Heart left ventricle (tissue), 16 donors: ENCODE results near the gene SERPINE1. TPM values are rescaled to one million over a fixed set of nuclear protein-coding genes. Genes with fewer than 3 reads are reported as not detected.

Experiments used
- ATAC-seq, 4 donors: fragments of 200-7000 bp; cut with Tn5 transposase; one replicate each; pipeline ENCODE4 v1.9.1; 2020 to 2022; ENCODE audit warnings: moderate library complexity in 4 of 4, mild to moderate bottlenecking in 3 of 4, moderate number of reproducible peaks in 1 of 4
- DNase-seq, 5 donors: peaks; one replicate each; pipeline ENCODE4 v3.0.0-alpha.2; 2020
- H3K27ac ChIP-seq, 12 donors: fragments of 200-600 bp; sonication (generic) in 4 of 12; one replicate each; pipeline versions ENCODE4 v1.5.0 to v1.8.0; 2016 to 2022; ENCODE audit warnings: mild to moderate bottlenecking in 2 of 12
- H3K27me3 ChIP-seq, 9 donors: fragments of 200-600 bp; sonication (generic) in 2 of 9; one replicate each; pipeline versions ENCODE4 v1.5.1 to v1.8.0; 2016 to 2022; ENCODE audit warnings: mild to moderate bottlenecking in 3 of 9
- H3K36me3 ChIP-seq, 9 donors: fragments of 200-600 bp; sonication (generic) in 2 of 9; one replicate each; pipeline versions ENCODE4 v1.5.0 to v1.8.0; 2018 to 2022; ENCODE audit warnings: mild to moderate bottlenecking in 2 of 9
- H3K4me1 ChIP-seq, 12 donors: fragments of 200-600 bp; sonication (generic) in 4 of 12; one replicate each; pipeline versions ENCODE4 v1.5.0 to v1.8.0; 2016 to 2022; ENCODE audit warnings: mild to moderate bottlenecking in 3 of 12
- H3K4me3 ChIP-seq, 12 donors: fragments of 200-600 bp; sonication (generic) in 4 of 12; one replicate each; pipeline versions ENCODE4 v1.5.0 to v1.8.0; 2017 to 2022; ENCODE audit warnings: mild to moderate bottlenecking in 9 of 12, moderate library complexity in 4 of 12
- H3K9me3 ChIP-seq, 12 donors: fragments of 200-600 bp; sonication (generic) in 4 of 12; one replicate each; pipeline versions ENCODE4 v1.5.0 to v1.8.0; 2016 to 2022; ENCODE audit warnings: mild to moderate bottlenecking in 1 of 12
- POLR2A ChIP-seq, 2 donors: fragments of 450-650 bp; IDR thresholded peaks; one replicate each; pipeline ENCODE4 v1.6.1; 2017; ENCODE audit warnings: antibody characterized with exemption in 2 of 2, mild to moderate bottlenecking in 2 of 2, moderate library complexity in 2 of 2
- WGBS, 4 donors: extraction: QIAGEN DNeasy Blood & Tissue Kit in 2 of 4; methylation state at CpG; one replicate each; pipeline versions ENCODE4 v1.1.5 to v1.1.7; 2013 to 2018; 5-methylcytosine and 5-hydroxymethylcytosine counted together
- intact Hi-C, 10 donors: fragments of 100-400 bp; cut with DNase I; formaldehyde crosslinking; loops; one replicate each; pipeline versions ENCODE4 v1.11.1 to v1.14.2; 2022
- polyA plus RNA-seq, 2 donors: library from polyadenylated mRNA; stranded (reverse); fragments of 200-250 nt; gene quantifications; one replicate each; pipeline ENCODE4 v1.2.3, GENCODE V29; 2013
- total RNA-seq, 9 donors: library from RNA; depleted of rRNA in 2 of 9; stranded (reverse); fragments of >200 nt in 2 of 9; fragmentation: NEBNext Ultra II Directional in 3 of 9; extraction: Animal tissue kit (Norgen Biotek cat#: 25700) in 3 of 9; gene quantifications; one replicate each; pipeline versions ENCODE4 v1.1.0 to v1.2.4, GENCODE V29; 2016 to 2023
- TF ChIP-seq, protein P1 (sequence below), 12 donors: fragments of 200-600 bp; sonication (generic) in 4 of 12; IDR thresholded peaks; one replicate each; pipeline versions ENCODE4 v1.5.0 to v1.8.0; 2018 to 2022; ENCODE audit warnings: antibody characterized with exemption in 12 of 12, mild to moderate bottlenecking in 5 of 12
- donor health status: ischemic (EF 13 %, LVEDD 7.1; RV severe dilation, severe dysfunction).
- donor health status: healthy with polysubstance abuse.
- donor health status: DM: no; HTN: yes; CAD: no.
- donor health status: DM: no; HTN: no; CAD: no.
- donor health status: ischemic (EF 25% LVEDD 6.9; RV normal size, moderate dysfunction).
- donor health status: ischemic (EF 25% LVEDD 5.7; RV mildly dilated, moderate dysfunction).
- donor health status: healthy.
- donor health status: DM: yes; HTN: yes; CAD: no.
- donor health status: ischemic (EF 35%, LVEDD 5.7; RV mildly dilated, moderate dysfunction).
- donor health status: nonischemic (EF 11% LVEDD 7.7; RV severe dilation, severe dysfunction).
- donor health status: DM: yes; HTN: yes; CAD: no.
- donor health status: PGD.
- donor health status: ischemic (EF 29% LVEDD 5.4; RV normal size, mild dysfunction).
- donor health status: nonischemic (EF 23%, LVEDD 6.1; RV moderate dilation, normal function).

SERPINE1 gene
- total and polyA plus RNA-seq, 11 donors, result 1.3 to 595 (median 13.9) TPM

- no peak for ATAC-seq
- Histone ChIP-seq H3K36me3 (peaks cover 0 to 37% (median 19%) of the 10 kb centered on the region in 9 donors), H3K27ac (no peak overlapping the region), H3K9me3 (no peaks in the 10 kb centered on the region), H3K4me1 (peaks cover 3 to 45% (median 31%) of the 10 kb centered on the region in 12 donors), H3K4me3 (peak overlapping the region in 2 of 12 donors; percentile 3 to 47), H3K27me3 (peaks cover 27 to 61% (median 39%) of the 10 kb centered on the region in 9 donors)
- TF ChIP-seq POLR2A (IDR thresholded peaks at IDR 0.05), result no peak
- TF ChIP-seq, protein P1, sequence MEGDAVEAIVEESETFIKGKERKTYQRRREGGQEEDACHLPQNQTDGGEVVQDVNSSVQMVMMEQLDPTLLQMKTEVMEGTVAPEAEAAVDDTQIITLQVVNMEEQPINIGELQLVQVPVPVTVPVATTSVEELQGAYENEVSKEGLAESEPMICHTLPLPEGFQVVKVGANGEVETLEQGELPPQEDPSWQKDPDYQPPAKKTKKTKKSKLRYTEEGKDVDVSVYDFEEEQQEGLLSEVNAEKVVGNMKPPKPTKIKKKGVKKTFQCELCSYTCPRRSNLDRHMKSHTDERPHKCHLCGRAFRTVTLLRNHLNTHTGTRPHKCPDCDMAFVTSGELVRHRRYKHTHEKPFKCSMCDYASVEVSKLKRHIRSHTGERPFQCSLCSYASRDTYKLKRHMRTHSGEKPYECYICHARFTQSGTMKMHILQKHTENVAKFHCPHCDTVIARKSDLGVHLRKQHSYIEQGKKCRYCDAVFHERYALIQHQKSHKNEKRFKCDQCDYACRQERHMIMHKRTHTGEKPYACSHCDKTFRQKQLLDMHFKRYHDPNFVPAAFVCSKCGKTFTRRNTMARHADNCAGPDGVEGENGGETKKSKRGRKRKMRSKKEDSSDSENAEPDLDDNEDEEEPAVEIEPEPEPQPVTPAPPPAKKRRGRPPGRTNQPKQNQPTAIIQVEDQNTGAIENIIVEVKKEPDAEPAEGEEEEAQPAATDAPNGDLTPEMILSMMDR (IDR thresholded peaks at IDR 0.05), result no peak
- intact Hi-C loops, result no loop called here
- WGBS, 4 donors, result 78 to 82% (median 82%) methylated on average over 17 of the region's 17 CpGs
- DNase-seq, result no peak
These were observed 35.0 kb downstream of the SERPINE1 start for GRCh38 chr7:101161692-101162471.

- Histone ChIP-seq H3K27ac (peak overlapping the region in 1 of 12 donors; percentile 18), H3K27me3 (peaks cover 33 to 69% (median 48%) of the 10 kb centered on the region in 9 donors), H3K9me3 (no peaks in the 10 kb centered on the region), H3K4me3 (peak overlapping the region in 9 of 12 donors; percentile 11 to 50 (median 39)), H3K4me1 (peaks cover 3 to 45% (median 31%) of the 10 kb centered on the region in 12 donors), H3K36me3 (peaks cover 0 to 28% (median 14%) of the 10 kb centered on the region in 9 donors)
- TF ChIP-seq POLR2A (IDR thresholded peaks at IDR 0.05), result no peak
- TF ChIP-seq, protein P1 (IDR thresholded peaks at IDR 0.05), result no peak
- 3 to 7% (median 4%) methylated on average over 10 to 71 of the region's 74 CpGs for WGBS, 4 donors
- ATAC-seq (peak in 2 of 4 donors; percentile 35 to 42), DNase-seq (peak in 1 of 5 donors; percentile 69)
- intact Hi-C loops, result no loop called here
These were observed 35.8 kb downstream of the SERPINE1 start for GRCh38 chr7:101162551-101163278.

DNA sequence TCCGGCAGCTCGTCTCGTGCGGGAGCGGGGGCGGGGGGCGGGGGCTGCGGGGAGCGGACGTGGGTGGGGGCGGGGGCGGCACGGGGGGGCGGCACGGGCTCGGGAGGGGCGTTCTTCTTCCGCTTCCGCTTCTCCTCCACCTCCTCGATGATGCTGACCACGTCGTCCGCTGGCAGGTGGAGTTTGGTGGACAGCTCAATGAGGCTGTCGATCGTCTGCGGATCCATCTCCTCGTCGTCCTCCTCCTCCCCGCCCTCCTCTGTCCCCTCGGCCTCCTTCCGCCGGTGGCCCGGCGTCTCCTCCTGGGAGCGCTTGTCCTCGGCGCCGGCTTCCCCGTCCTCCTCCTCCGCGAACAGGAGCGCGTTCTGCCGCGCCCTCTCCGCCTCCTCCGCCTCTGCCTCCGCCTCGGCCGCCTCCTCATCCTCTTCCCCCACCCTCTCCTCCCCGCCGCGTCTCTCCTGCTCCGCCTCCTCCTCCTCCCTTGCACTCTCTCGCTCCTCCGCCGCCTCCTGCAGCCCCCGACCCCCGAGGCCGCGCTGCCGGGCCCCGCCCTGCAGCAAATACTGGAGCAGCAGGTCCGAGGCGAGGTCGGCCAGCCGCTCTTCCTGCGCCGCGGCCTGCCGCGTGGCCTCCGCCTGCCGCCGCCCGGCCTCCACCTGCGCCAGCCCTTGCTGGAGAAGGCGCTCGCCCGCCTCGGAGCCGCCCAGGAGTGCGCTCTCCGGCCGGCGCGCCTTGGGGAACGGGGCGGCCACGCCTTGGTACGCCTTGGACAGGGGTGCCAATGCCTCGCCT is 36.6 kb downstream of the SERPINE1 start:
- WGBS, 4 donors, result 1 to 4% (median 1%) methylated on average over 45 to 90 of the region's 92 CpGs
- Histone ChIP-seq H3K36me3 (peaks cover 0 to 21% (median 10%) of the 10 kb centered on the region in 9 donors), H3K27me3 (peaks cover 35 to 77% (median 55%) of the 10 kb centered on the region in 9 donors), H3K4me1 (peaks cover 3 to 45% (median 31%) of the 10 kb centered on the region in 12 donors), H3K27ac (peak overlapping the region in 2 of 12 donors; percentile 24 to 61), H3K4me3 (peak overlapping the region in 10 of 12 donors; percentile 16 to 50 (median 37)), H3K9me3 (no peaks in the 10 kb centered on the region)
- DNase-seq (peak in 1 of 5 donors; percentile 43), ATAC-seq (no peak)
- no peak for TF ChIP-seq POLR2A (IDR thresholded peaks at IDR 0.05)
- TF ChIP-seq, protein P1 (IDR thresholded peaks at IDR 0.05), result no peak
- intact Hi-C loops, result no loop called here
